H1 (cell line): Measurements from ENCODE around the gene MBP. TPM values are rescaled to one million over a fixed set of nuclear protein-coding genes. Genes with fewer than 3 reads are reported as not detected.

Experiments used
- CTCF ChIA-PET: fragments of 300-600 bp; sonication (Branson Sonifier 250); formaldehyde crosslinking; loops from one replicate; lab custom pipeline; 2021; ENCODE audit not compliant: partially characterized antibody; lab: Charles Lee
- POLR2A ChIA-PET: fragments of 300-600 bp; sonication (Branson Sonifier 250); formaldehyde crosslinking; loops from one replicate; lab custom pipeline; 2021; ENCODE audit warnings: inconsistent platforms; ENCODE audit not compliant: partially characterized antibody; lab: Charles Lee
- DNase-seq, 2 experiments: peaks; one replicate each; pipeline versions ENCODE4 v3.0.0 to v3.0.0-alpha.2; 2010 to 2022; ENCODE audit warnings: low spot score in 2 of 2, low read depth in 1 of 2, mixed read lengths in 1 of 2
- FAIRE-seq: peaks from 2 replicates; lab custom pipeline; 2011; peaks lifted over from hg19 to GRCh38; lab: Jason Lieb, UNC
- H2AFZ ChIP-seq: 2 replicates; pipeline ENCODE4 v1.8.1; 2012; ENCODE audit warnings: low read length, inconsistent platforms
- H2AK5ac ChIP-seq: 2 replicates; pipeline ENCODE4 v1.6.1; 2013; ENCODE audit warnings: low read depth, low read length
- H2BK120ac ChIP-seq: replicated peaks from 2 replicates; pipeline ENCODE3; 2013; ENCODE audit warnings: low read depth, low read length, inconsistent platforms
- H2BK12ac ChIP-seq: 2 replicates; pipeline ENCODE4 v1.6.1; 2013; ENCODE audit warnings: low read depth, low read length
- H2BK15ac ChIP-seq: 2 replicates; pipeline ENCODE4 v1.6.1; 2013; ENCODE audit warnings: low read length
- H2BK20ac ChIP-seq: 2 replicates; pipeline ENCODE4 v1.6.1; 2013; ENCODE audit warnings: low read length
- H2BK5ac ChIP-seq: 2 replicates; pipeline ENCODE4 v1.6.1; 2013; ENCODE audit warnings: low read depth, low read length
- H3K14ac ChIP-seq: 2 replicates; pipeline ENCODE4 v1.6.1; 2013; ENCODE audit warnings: inconsistent platforms; ENCODE audit not compliant: insufficient read length
- H3K18ac ChIP-seq: 2 replicates; pipeline ENCODE4 v1.6.1; 2013; ENCODE audit warnings: low read length; ENCODE audit errors: extremely low read depth
- H3K23ac ChIP-seq: 2 replicates; pipeline ENCODE4 v1.6.1; 2013; ENCODE audit warnings: inconsistent platforms; ENCODE audit not compliant: insufficient read length
- H3K23me2 ChIP-seq: 2 replicates; pipeline ENCODE4 v1.6.1; 2013; ENCODE audit warnings: low read depth, low read length
- H3K27ac ChIP-seq: 2 replicates; pipeline ENCODE4 v1.6.1; 2011; ENCODE audit warnings: low read depth, low read length, inconsistent platforms
- H3K27me3 ChIP-seq, 4 experiments: replicated peaks in 1 of 4; 1 replicate in 1 of 4; 2 replicates in 3 of 4; pipeline versions ENCODE4 v1.6.1 to v1.8.1; 2011 to 2013; ENCODE audit warnings: low read length in 3 of 4, mild to moderate bottlenecking in 3 of 4, inconsistent platforms in 2 of 4, mixed read lengths in 2 of 4, moderate library complexity in 1 of 4; ENCODE audit not compliant: control insufficient read depth in 3 of 4, insufficient read depth in 3 of 4; ENCODE audit errors: extremely low read depth in 1 of 4
- H3K36me3 ChIP-seq, 4 experiments: 2 replicates each; pipeline versions ENCODE4 v1.6.1 to v1.8.1; 2011 to 2013; ENCODE audit warnings: mild to moderate bottlenecking in 4 of 4, low read length in 3 of 4, moderate library complexity in 2 of 4, control low read depth in 1 of 4, inconsistent platforms in 1 of 4; ENCODE audit not compliant: insufficient read depth in 4 of 4, control insufficient read depth in 2 of 4
- H3K4ac ChIP-seq: replicated peaks from 2 replicates; pipeline ENCODE3; 2013; ENCODE audit warnings: low read length, low read depth, mixed read lengths, inconsistent platforms; ENCODE audit not compliant: insufficient read length
- H3K4me1 ChIP-seq, 4 experiments: replicated peaks in 1 of 4; 1 replicate in 1 of 4; 2 replicates in 3 of 4; pipeline versions ENCODE4 v1.6.1 to v1.8.1; 2011 to 2013; ENCODE audit warnings: low read length in 3 of 4, inconsistent platforms in 2 of 4, mixed read lengths in 1 of 4; ENCODE audit not compliant: insufficient read depth in 4 of 4, control insufficient read depth in 3 of 4
- H3K4me2 ChIP-seq, 2 experiments: 2 replicates each; pipeline versions ENCODE4 v1.6.1 to v1.8.1; 2011 to 2013; ENCODE audit warnings: low read depth in 2 of 2, low read length in 2 of 2, control low read depth in 1 of 2, inconsistent platforms in 1 of 2, mild to moderate bottlenecking in 1 of 2; ENCODE audit not compliant: insufficient read depth in 1 of 2
- H3K4me3 ChIP-seq, 4 experiments: fragments of 200-600, 300-600 bp in 1 of 4; sonication (generic), shearing (Covaris generic), sonication (Bioruptor Twin) in 1 of 4; 2 replicates each; pipeline versions ENCODE4 v1.5.1 to v1.8.1; 2011 to 2016; ENCODE audit warnings: low read length in 4 of 4, low read depth in 3 of 4, control low read depth in 2 of 4, inconsistent platforms in 2 of 4, mild to moderate bottlenecking in 2 of 4, mixed read lengths in 1 of 4, moderate library complexity in 1 of 4; ENCODE audit not compliant: insufficient read depth in 2 of 4; ENCODE audit errors: extremely low read depth in 1 of 4
- H3K56ac ChIP-seq: replicated peaks from 2 replicates; pipeline ENCODE3; 2013; ENCODE audit warnings: low read depth, mild to moderate bottlenecking, mixed read lengths, low read length, inconsistent platforms; ENCODE audit not compliant: insufficient read length
- H3K79me1 ChIP-seq: 2 replicates; pipeline ENCODE4 v1.6.1; 2013; ENCODE audit warnings: low read depth, low read length, control low read depth
- H3K79me2 ChIP-seq, 2 experiments: 2 replicates each; pipeline versions ENCODE4 v1.6.1 to v1.8.1; 2012 to 2013; ENCODE audit warnings: low read length in 2 of 2, mild to moderate bottlenecking in 2 of 2, inconsistent platforms in 1 of 2; ENCODE audit not compliant: insufficient read depth in 2 of 2, control insufficient read depth in 1 of 2
- H3K9ac ChIP-seq, 4 experiments: replicated peaks in 1 of 4; 1 replicate in 1 of 4; 2 replicates in 3 of 4; pipeline versions ENCODE4 v1.6.1 to v1.8.1; 2011 to 2013; ENCODE audit warnings: low read depth in 3 of 4, low read length in 3 of 4, control low read depth in 2 of 4, mild to moderate bottlenecking in 2 of 4, moderate library complexity in 2 of 4, inconsistent platforms in 1 of 4; ENCODE audit errors: extremely low read depth in 1 of 4
- H3K9me3 ChIP-seq, 2 experiments: 2 replicates each; pipeline versions ENCODE4 v1.6.1 to v1.8.1; 2012 to 2013; ENCODE audit warnings: mild to moderate bottlenecking in 2 of 2, moderate library complexity in 2 of 2, control low read depth in 1 of 2, inconsistent platforms in 1 of 2, low read depth in 1 of 2, low read length in 1 of 2, mixed read lengths in 1 of 2; ENCODE audit not compliant: insufficient read depth in 2 of 2
- H4K20me1 ChIP-seq, 2 experiments: replicated peaks in 1 of 2; 2 replicates each; pipeline versions ENCODE3 to v1.8.1; 2011 to 2013; ENCODE audit warnings: inconsistent platforms in 2 of 2, low read length in 2 of 2, mild to moderate bottlenecking in 1 of 2; ENCODE audit not compliant: insufficient read depth in 2 of 2, control insufficient read depth in 1 of 2
- H4K5ac ChIP-seq: 2 replicates; pipeline ENCODE4 v1.6.1; 2013; ENCODE audit warnings: low read length, low read depth, mixed read lengths, inconsistent platforms; ENCODE audit not compliant: insufficient read length
- H4K8ac ChIP-seq: 2 replicates; pipeline ENCODE4 v1.8.0; 2013; ENCODE audit warnings: mild to moderate bottlenecking, moderate library complexity, low read length, inconsistent platforms; ENCODE audit not compliant: insufficient read depth; ENCODE audit errors: extremely low read depth
- H4K91ac ChIP-seq: replicated peaks from 2 replicates; pipeline ENCODE3; 2013; ENCODE audit warnings: low read length, mixed read lengths, inconsistent platforms; ENCODE audit not compliant: insufficient read length
- ASH2L ChIP-seq: fragments of 200-600, 300-600 bp; sonication (generic); IDR thresholded peaks from one replicate; pipeline ENCODE4 v1.7.1; 2017; ENCODE audit warnings: low read length
- BCL11A ChIP-seq, 2 experiments: IDR thresholded peaks; one replicate each; pipeline ENCODE4 v1.6.1; 2011; ENCODE audit warnings: low read depth in 2 of 2, low read length in 2 of 2, mild to moderate bottlenecking in 2 of 2
- RAD21 ChIP-seq, 2 experiments: IDR thresholded peaks in 1 of 2; conservative IDR thresholded peaks in 1 of 2; 2 replicates each; pipeline ENCODE4 v1.6.1; 2011; ENCODE audit warnings: low read depth in 2 of 2, low read length in 2 of 2, improper control_type of control experiment in 1 of 2, inconsistent platforms in 1 of 2, mild to moderate bottlenecking in 1 of 2, moderate library complexity in 1 of 2
- SP2 ChIP-seq: IDR thresholded peaks from 2 replicates; pipeline ENCODE4 v1.6.1; 2012; ENCODE audit warnings: mild to moderate bottlenecking, low read length, inconsistent platforms
- TAF7 ChIP-seq: optimal IDR thresholded peaks from 2 replicates; pipeline ENCODE3; 2011; ENCODE audit warnings: low read depth, mild to moderate bottlenecking, inconsistent platforms, low read length, moderate library complexity, borderline replicate concordance
- WGBS, 2 experiments: shearing (Covaris generic) in 1 of 2; methylation state at CpG; one replicate each; pipeline versions ENCODE4 v1.1.6 to v1.1.7; 2013 to 2015; ENCODE audit warnings: low lambda C conversion rate in 2 of 2, mixed read lengths in 2 of 2, inconsistent platforms in 1 of 2, low coverage in 1 of 2, missing lambda C conversion rate in 1 of 2; ENCODE audit not compliant: insufficient replicate concordance in 2 of 2, insufficient coverage in 1 of 2, insufficient read length in 1 of 2; ENCODE audit errors: extremely low coverage in 1 of 2, missing lambda C conversion rate in 1 of 2; 5-methylcytosine and 5-hydroxymethylcytosine counted together
- polyA plus RNA-seq, 7 experiments: library from polyadenylated mRNA; depleted of rRNA in 3 of 7; stranded (reverse) in 5 of 7; unstranded in 2 of 7; fragments of >200 nt in 5 of 7; fragments of 200-250 nt in 2 of 7; gene quantifications; 1 replicate in 5 of 7; 2 replicates in 1 of 7; 4 replicates in 1 of 7; pipeline versions ENCODE4 v1.2.1 to v1.2.3, GENCODE V29; 2011 to 2013; ENCODE audit warnings: missing spikeins in 2 of 7, mixed read lengths in 2 of 7
- total RNA-seq: library from RNA; stranded (reverse); fragmentation: NEBNext Ultra II Directional; extraction: Animal tissue kit (Norgen Biotek cat#: 25700); gene quantifications from 2 replicates; pipeline ENCODE4 v1.2.1, GENCODE V29; 2021

Gene MBP
- total and polyA plus RNA-seq, 2 of the 8 experiments (the other 6 are each of a cell fraction or from before 2014, with no cell fraction given), result 7.7 to 19.2 TPM

DNA sequence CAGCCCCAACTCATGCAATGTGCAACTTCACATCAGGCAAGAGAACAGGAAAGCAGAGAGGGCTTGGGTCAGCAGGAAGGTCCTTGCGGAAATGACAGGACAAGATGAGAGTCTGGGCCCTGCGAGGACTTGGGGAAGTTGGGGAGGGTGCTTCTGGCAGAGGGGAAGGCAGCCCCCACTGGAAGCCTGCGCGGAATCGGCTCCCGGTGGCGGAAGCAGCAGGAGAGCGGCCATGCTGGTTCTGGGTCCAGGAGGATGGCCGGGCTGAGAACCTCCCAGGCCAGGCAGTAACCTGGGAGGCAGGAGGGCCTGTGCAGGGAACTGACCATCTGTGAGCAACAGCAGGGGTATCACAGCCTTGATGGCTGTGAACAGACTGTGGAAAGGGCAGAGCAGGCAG is 112.9 kb downstream of the MBP start:
- Histone ChIP-seq H2BK20ac (no peak overlapping the region), H3K18ac (no peak overlapping the region), H2BK5ac (no peak overlapping the region), H2BK12ac (no peak overlapping the region), H2BK120ac (no peak overlapping the region), H4K91ac (no peak overlapping the region), H3K4me3 (no peak overlapping the region), H3K36me3 (no peaks in the 10 kb centered on the region), H3K4me1 (peaks cover 0 to 4% (median 3%) of the 10 kb centered on the region in 4 experiments; a peak in 6 of 7 replicates), H3K56ac (no peak overlapping the region), H2BK15ac (no peak overlapping the region), H3K4ac (no peak overlapping the region), H3K9ac (no peak overlapping the region), H3K14ac (no peak overlapping the region), H3K9me3 (no peaks in the 10 kb centered on the region), H4K20me1 (peaks cover 0 to 1% of the 10 kb centered on the region in 2 experiments), H3K79me2 (no peaks in the 10 kb centered on the region), H3K27ac (no peak overlapping the region), H4K8ac (no peak overlapping the region), H3K23ac (no peak overlapping the region), H4K5ac (no peak overlapping the region), H2AK5ac (no peak overlapping the region), H2AFZ (no peak overlapping the region), H3K79me1 (no peaks in the 10 kb centered on the region; the same call in 1 of the 2 replicates), H3K27me3 (no peaks in the 10 kb centered on the region; a peak in 1 of 7 replicates), H3K23me2 (peaks cover 11% of the 10 kb centered on the region; the same call in 1 of the 2 replicates), H3K4me2 (no peak overlapping the region)
- ChIA-PET CTCF (no interaction called here), POLR2A (no interaction called here)
- DNase-seq, result no peak
- FAIRE-seq, result no peak
- TF ChIP-seq TAF7, result no peak
- TF ChIP-seq ASH2L, result no peak
- no peak for TF ChIP-seq SP2
- no peak for TF ChIP-seq RAD21 (IDR thresholded peaks at IDR 0.05 in 1 of 2, conservative IDR thresholded peaks at IDR 0.05 in 1 of 2; ENCODE audit: low read depth in 2 of 2, low read length in 2 of 2)
- TF ChIP-seq BCL11A (IDR thresholded peaks at IDR 0.05; ENCODE audit: low read depth in 2 of 2, low read length in 2 of 2), result no peak
- 94% methylated on average over 4 of the region's 9 CpGs; no CpG with 5 or more reads in 1 of the 2 experiments for WGBS, 2 experiments
